A673 (cell line): ENCODE results near the gene C3orf20. TPM values are rescaled to one million over a fixed set of nuclear protein-coding genes. Genes with fewer than 3 reads are reported as not detected.

Source experiments
- BruUV-seq: library from RNA; stranded (reverse); fragments of 400-500 nt; replicated peaks from 2 replicates; lab custom pipeline; 2021; lab: Mats Ljungman, UMichigan
- CTCF ChIA-PET: fragments of 300-600 bp; sonication (Branson Sonifier 250); formaldehyde crosslinking; loops from one replicate; lab custom pipeline; 2022; ENCODE audit warnings: antibody characterized with exemption; lab: Charles Lee
- POLR2A ChIA-PET: fragments of 300-600 bp; sonication (Branson Sonifier 250); formaldehyde crosslinking; loops from one replicate; lab custom pipeline; 2022; ENCODE audit warnings: antibody characterized with exemption; ENCODE audit not compliant: low non-redundant PET; lab: Charles Lee
- DNase-seq: peaks from one replicate; pipeline ENCODE4 v3.0.0-alpha.2; 2015; ENCODE audit warnings: low spot score
- H3K27ac ChIP-seq: fragments of 200-600 bp; sonication (generic); 2 replicates; pipeline ENCODE4 v1.5.1; 2016; ENCODE audit warnings: mixed run types, low read depth, mild to moderate bottlenecking, mixed read lengths, antibody characterized with exemption, low read length; ENCODE audit not compliant: poor library complexity, severe bottlenecking
- H3K27me3 ChIP-seq: fragments of 200-600 bp; sonication (generic); replicated peaks from 2 replicates; pipeline ENCODE4 v1.6.1; 2017; ENCODE audit warnings: mixed run types, low read depth, mild to moderate bottlenecking, mixed read lengths, antibody characterized with exemption, low read length; ENCODE audit not compliant: insufficient read depth, poor library complexity
- H3K36me3 ChIP-seq: fragments of 200-600 bp; sonication (generic); 2 replicates; pipeline ENCODE4 v1.6.1; 2016; ENCODE audit warnings: mixed run types, mild to moderate bottlenecking, mixed read lengths, antibody characterized with exemption, low read length; ENCODE audit not compliant: insufficient read depth, poor library complexity, severe bottlenecking
- H3K4me1 ChIP-seq: fragments of 200-600 bp; sonication (generic); 2 replicates; pipeline ENCODE4 v1.6.1; 2017; ENCODE audit warnings: mixed run types, mild to moderate bottlenecking, mixed read lengths, antibody characterized with exemption, low read length; ENCODE audit not compliant: insufficient read depth, poor library complexity, severe bottlenecking
- H3K4me3 ChIP-seq: fragments of 200-600 bp; sonication (generic); 2 replicates; pipeline ENCODE4 v1.5.1; 2016; ENCODE audit warnings: low read depth, mixed run types, mild to moderate bottlenecking, mixed read lengths, low read length; ENCODE audit not compliant: poor library complexity, severe bottlenecking
- H3K9me3 ChIP-seq: fragments of 200-600 bp; sonication (generic); 2 replicates; pipeline ENCODE4 v1.6.1; 2016; ENCODE audit warnings: mixed run types, low read depth, mild to moderate bottlenecking, mixed read lengths, antibody characterized with exemption, low read length; ENCODE audit not compliant: poor library complexity, severe bottlenecking
- CTCF ChIP-seq: fragments of 300-800, 200-600 bp; sonication (generic); conservative IDR thresholded peaks from 2 replicates; pipeline ENCODE4 v1.5.1; 2017; ENCODE audit warnings: low read depth, mild to moderate bottlenecking, antibody characterized with exemption, low read length, moderate library complexity, mixed read lengths
- EZH2 ChIP-seq: fragments of 200-600 bp; sonication (generic); IDR thresholded peaks from 2 replicates; pipeline ENCODE4 v1.6.1; 2017; ENCODE audit warnings: borderline replicate concordance, low read depth, mild to moderate bottlenecking, mixed read lengths, antibody characterized with exemption, low read length; ENCODE audit not compliant: poor library complexity, severe bottlenecking
- intact Hi-C: fragments of 100-400 bp; cut with micrococcal nuclease; formaldehyde crosslinking; loops from one replicate; pipeline ENCODE4 v1.10.0; 2022; ENCODE audit not compliant: unreplicated experiment
- total RNA-seq: library from RNA; stranded (reverse); gene quantifications from 2 replicates; pipeline ENCODE4 v1.2.3, GENCODE V29; 2021

Gene C3orf20
- total RNA-seq, 1 experiment from 2014 or later = 0.17 TPM

- intact Hi-C loops = no loop called here
- Histone ChIP-seq H3K9me3 (no peaks in the 10 kb centered on the region), H3K27me3 (no peaks in the 10 kb centered on the region), H3K36me3 (no peaks in the 10 kb centered on the region), H3K27ac (no peak overlapping the region), H3K4me3 (no peak overlapping the region), H3K4me1 (no peaks in the 10 kb centered on the region)
- POLR2A ChIA-PET = no interaction called here
- CTCF ChIA-PET = no interaction called here
- BruUV-seq = no TSS peak
- TF ChIP-seq EZH2 = no peak
- TF ChIP-seq CTCF = no peak
- no peak for DNase-seq
Observed at GRCh38 chr3:14703791-14704190, 28.9 kb downstream of the C3orf20 start.

GRCh38 chr3:14706096-14706495, 31.2 kb downstream of the C3orf20 start:
- no peak for TF ChIP-seq EZH2
- intact Hi-C loops = no loop called here
- no peaks in the 10 kb centered on the region for H3K9me3 ChIP-seq
- BruUV-seq = no TSS peak
- CTCF ChIA-PET = no interaction called here
- no peak for DNase-seq
- POLR2A ChIA-PET = no interaction called here
- no peaks in the 10 kb centered on the region for H3K27me3 ChIP-seq
- H3K36me3 ChIP-seq = no peaks in the 10 kb centered on the region
- no peak overlapping the region for H3K4me3 ChIP-seq
- no peak overlapping the region for H3K27ac ChIP-seq
- H3K4me1 ChIP-seq = no peaks in the 10 kb centered on the region

- BruUV-seq = no TSS peak
- intact Hi-C loops = no loop called here
- ChIA-PET POLR2A (no interaction called here), CTCF (no interaction called here)
- Histone ChIP-seq H3K36me3 (no peaks in the 10 kb centered on the region), H3K4me1 (no peaks in the 10 kb centered on the region), H3K9me3 (no peaks in the 10 kb centered on the region), H3K4me3 (no peak overlapping the region), H3K27ac (no peak overlapping the region), H3K27me3 (peaks cover 3% of the 10 kb centered on the region)
- no peak for TF ChIP-seq CTCF
- no peak for TF ChIP-seq EZH2
- no peak for DNase-seq
Observed at GRCh38 chr3:14716591-14716990, 41.6 kb downstream of the C3orf20 start.

- TF ChIP-seq CTCF (no peak), EZH2 (no peak)
- Histone ChIP-seq H3K9me3 (no peaks in the 10 kb centered on the region), H3K27me3 (peaks cover 3% of the 10 kb centered on the region), H3K36me3 (no peaks in the 10 kb centered on the region), H3K27ac (no peak overlapping the region), H3K4me1 (no peaks in the 10 kb centered on the region), H3K4me3 (no peak overlapping the region)
- no peak for DNase-seq
- intact Hi-C loops = no loop called here
- ChIA-PET POLR2A (no interaction called here), CTCF (no interaction called here)
- BruUV-seq = no TSS peak
Observed at GRCh38 chr3:14717307-14717706, 42.4 kb downstream of the C3orf20 start.
